GM18870 (cell line): ENCODE measurements around the gene PFKP.
"Not testable (repeated sequence)": the region's sequence is repeated elsewhere in the genome, so short reads cannot be mapped to it uniquely, and the experiment has no call there.

Source experiments
- ATAC-seq: cut with Tn5 transposase; IDR thresholded peaks from one replicate; pipeline ENCODE4 v1.9.1; 2021; ENCODE audit warnings: moderate library complexity; ENCODE audit not compliant: unreplicated experiment

The PFKP gene

GRCh38 chr10:3148994-3149393 lies 81.6 kb downstream of the PFKP start:
- no peak for ATAC-seq

GRCh38 chr10:3149918-3150317 lies 82.6 kb downstream of the PFKP start:
- no peak for ATAC-seq

- no peak for ATAC-seq
These were observed 83.0 kb downstream of the PFKP start for GRCh38 chr10:3150366-3150765.

GRCh38 chr10:3150961-3151360 lies 83.6 kb downstream of the PFKP start:
- ATAC-seq = no peak

GRCh38 chr10:3151889-3152565 lies 84.7 kb downstream of the PFKP start:
- ATAC-seq = no peak

- ATAC-seq = no peak
These were observed 85.2 kb downstream of the PFKP start for GRCh38 chr10:3152566-3152935.

GRCh38 chr10:3154666-3155065 lies 87.3 kb downstream of the PFKP start:
- no peak for ATAC-seq

GRCh38 chr10:3159152-3159551 lies 91.8 kb downstream of the PFKP start:
- ATAC-seq = no peak

- ATAC-seq = no peak
These were observed 95.2 kb downstream of the PFKP start for GRCh38 chr10:3162533-3162932.

GRCh38 chr10:3163879-3164278 lies 96.5 kb downstream of the PFKP start:
- ATAC-seq = no peak

- no peak for ATAC-seq
These were observed 97.8 kb downstream of the PFKP start for GRCh38 chr10:3165196-3165595.

GRCh38 chr10:3166496-3167290 lies 99.3 kb downstream of the PFKP start:
- no peak for ATAC-seq

- ATAC-seq = no peak
These were observed 100.4 kb downstream of the PFKP start for GRCh38 chr10:3167611-3168330.

GRCh38 chr10:3169271-3169670 lies 101.9 kb downstream of the PFKP start:
- no peak for ATAC-seq

- no peak for ATAC-seq
These were observed 102.3 kb downstream of the PFKP start for GRCh38 chr10:3169673-3170072.

GRCh38 chr10:3171488-3171887 lies 104.1 kb downstream of the PFKP start:
- not testable (repeated sequence) for ATAC-seq

- no peak for ATAC-seq
These were observed 104.7 kb downstream of the PFKP start for GRCh38 chr10:3172081-3172445.

GRCh38 chr10:3172446-3173170 lies 105.3 kb downstream of the PFKP start, which contains the start of gene PITRM1:
Gene PITRM1, minus strand, starts transcription at chr10:3172782. Its CDS starts 10 bp downstream, at chr10:3172772.
- ATAC-seq = peak; percentile 97

- ATAC-seq = no peak
These were observed 106.0 kb downstream of the PFKP start for GRCh38 chr10:3173171-3173878.

GRCh38 chr10:3178042-3178441 lies 110.7 kb downstream of the PFKP start:
- no peak for ATAC-seq

- no peak for ATAC-seq
These were observed 111.8 kb downstream of the PFKP start for GRCh38 chr10:3179174-3179573.
